HL-60/S4 treated with retinoic acid at 250 ng/mL for 4 days and 3 days (cell line): ENCODE data around the gene GMPPB.
"Not testable (repeated sequence)": the region's sequence is repeated elsewhere in the genome, so short reads cannot be mapped to it uniquely, and the experiment has no call there.

ENCODE experiments used
- in situ Hi-C: fragments of 300-500 bp; cut with MboI; formaldehyde crosslinking; loops from 2 replicates; pipeline ENCODE4 v1.7.0; 2022; ENCODE audit warnings: low sequenced_read_pairs

GMPPB gene

DNA sequence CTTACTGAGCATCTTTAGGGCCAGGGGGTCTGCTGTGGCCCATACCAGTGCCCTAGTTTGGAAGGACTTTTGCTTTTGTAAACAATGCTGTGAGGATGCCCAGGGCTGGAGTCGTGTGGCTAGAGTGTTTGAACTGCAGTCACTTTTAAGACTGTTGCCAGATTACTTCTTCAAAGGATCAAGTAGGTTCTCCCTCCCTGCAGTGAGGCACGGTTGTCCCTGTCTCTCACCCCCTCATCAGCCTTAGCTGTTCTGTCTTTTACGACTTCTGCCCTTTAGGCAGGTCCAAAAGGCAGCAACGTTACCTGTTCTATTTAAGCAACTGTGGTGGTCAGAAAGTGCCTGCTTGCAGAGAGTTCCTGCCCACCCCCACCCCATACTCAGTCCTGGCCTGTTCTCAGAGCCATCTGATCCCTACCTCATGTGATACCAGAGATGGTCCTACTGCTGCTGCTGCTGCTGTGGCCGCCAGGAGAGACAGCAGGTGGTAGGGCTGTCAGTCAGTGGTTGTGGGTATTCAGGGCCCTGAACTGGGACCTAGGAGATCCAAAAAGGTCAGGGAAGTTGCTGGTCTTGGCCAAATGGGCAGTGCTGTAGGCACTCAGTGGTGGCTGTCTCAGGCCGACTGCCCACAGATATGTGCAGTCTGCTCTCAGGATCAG, 29.2 kb downstream of the GMPPB start:
- in situ Hi-C loops = not testable (repeated sequence)

DNA sequence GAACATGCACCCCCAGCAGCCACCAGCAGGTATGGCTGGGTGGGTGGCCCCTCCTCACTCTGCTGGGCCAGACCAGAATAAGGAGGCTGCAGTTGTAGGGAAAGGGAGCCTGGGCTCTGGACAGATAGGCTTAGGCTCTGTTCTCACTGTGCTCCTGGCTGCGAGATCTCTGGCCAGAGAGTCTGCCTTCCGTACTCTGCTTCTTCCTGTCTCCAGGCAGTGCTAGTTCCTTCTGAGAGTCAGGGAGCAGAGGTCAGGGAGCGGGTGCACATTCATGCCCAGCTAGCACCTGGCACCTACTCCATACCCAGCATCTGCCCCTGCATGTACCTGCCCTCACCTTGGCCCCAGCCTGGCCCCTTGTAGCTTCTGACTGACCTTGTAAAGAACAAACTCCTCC, 32.3 kb downstream of the GMPPB start:
- in situ Hi-C loops = not testable (repeated sequence)

DNA sequence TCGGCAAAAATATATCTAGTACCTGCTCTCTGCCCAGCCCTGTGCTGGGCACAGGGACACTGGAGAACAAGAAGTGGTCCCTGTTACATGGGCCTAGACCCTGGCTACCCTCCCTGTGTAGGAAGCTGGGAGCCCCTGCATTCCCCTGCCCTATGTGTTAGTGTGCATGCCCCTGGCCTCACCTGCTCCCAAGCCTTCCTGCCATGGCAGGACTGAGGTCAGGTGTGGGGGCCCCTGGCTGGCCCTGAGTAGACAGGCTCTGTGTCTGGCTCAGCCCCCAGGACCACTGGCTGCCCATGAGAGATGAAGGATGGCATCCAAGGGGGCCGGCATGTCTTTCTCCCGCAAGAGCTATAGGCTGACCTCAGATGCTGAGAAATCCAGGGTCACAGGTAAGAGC, 32.9 kb downstream of the GMPPB start:
- in situ Hi-C loops = not testable (repeated sequence)

DNA sequence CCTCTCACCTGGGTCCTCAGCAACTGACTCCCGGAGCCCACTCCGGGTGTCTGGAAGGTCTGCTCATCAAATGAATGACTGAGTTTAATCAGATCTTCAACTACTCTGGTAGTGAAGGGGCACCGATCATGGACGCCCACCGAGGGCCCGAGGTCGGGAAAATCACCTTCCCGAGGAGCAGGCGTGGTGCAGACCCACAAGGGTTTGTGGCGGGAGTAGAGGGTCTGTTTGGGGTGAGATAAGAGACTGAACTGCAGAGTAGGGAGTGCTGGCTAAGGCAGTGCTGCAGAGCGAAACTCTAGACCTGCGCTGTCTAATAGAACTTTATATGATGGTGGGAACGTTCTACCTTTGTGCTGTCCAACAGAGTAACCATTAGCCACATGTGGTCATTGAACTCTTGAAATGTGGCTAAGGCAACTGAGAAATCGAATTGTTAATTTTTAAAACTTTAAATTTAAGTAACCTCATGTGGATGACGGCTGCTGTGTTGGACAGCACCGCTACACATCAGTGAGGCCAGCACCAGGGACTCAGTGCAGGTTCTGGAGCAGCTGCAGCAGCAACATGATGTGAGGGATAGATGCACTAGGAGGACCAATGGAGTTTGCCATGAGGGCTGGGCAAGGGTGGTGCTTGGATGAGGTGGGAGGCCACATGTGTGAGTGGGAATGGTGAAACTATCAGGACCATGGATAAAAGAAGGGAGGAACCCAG, 33.7 kb downstream of the GMPPB start:
- in situ Hi-C loops = not testable (repeated sequence)

DNA sequence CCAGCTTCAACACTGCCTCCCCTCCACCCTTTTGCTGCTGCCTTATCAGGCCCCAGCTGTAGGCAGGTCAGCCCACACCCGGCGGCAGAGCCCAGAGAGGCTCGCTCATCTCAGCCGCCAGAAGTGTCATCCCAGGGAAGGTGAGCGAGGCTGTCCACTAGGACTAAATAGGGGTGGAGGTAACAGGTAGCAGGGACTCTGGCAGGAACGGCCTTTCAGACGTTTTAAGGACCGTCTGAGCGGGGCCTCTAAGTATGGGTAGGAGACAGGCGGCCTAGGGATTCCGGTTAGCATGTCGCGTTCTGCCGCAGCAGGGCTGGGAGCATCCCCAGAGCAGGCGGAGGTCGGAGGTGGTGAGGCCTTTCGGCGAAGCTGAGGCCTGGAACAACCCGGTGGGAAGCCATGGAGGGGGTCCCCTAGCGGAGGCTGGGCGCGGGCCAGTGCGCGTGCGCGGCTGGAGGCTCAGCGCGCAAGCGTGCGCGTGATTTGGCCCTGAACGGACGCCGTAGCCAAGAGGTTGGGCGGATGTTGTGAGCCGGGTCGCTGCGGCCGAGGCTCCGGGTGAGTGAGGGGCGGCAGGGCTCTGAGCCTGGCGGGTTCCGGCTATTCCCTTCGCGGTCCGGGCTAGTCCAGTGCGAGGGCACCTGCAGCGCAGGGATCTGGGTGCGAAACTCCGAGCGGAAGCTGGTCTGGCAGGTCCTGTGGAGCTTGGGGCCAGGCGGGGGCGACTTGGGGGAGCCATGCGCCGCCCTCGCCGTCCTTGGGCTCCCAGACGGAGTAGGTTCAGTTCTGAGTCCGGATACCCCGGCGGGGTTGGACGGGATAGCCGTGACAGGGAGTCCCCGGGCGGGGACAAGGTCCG, 34.5 kb downstream of the GMPPB start, which contains the start of the genes MST1 and RNF123:
Gene MST1 (minus strand): TSS at position 429 of the 862 bp plus-strand sequence. CDS start 783 bp downstream, outside the sequence.
Gene RNF123 (plus strand): TSS at position 512 of the 862 bp plus-strand sequence. CDS start 1,609 bp downstream, outside the sequence.
- in situ Hi-C loops = no loop called here

DNA sequence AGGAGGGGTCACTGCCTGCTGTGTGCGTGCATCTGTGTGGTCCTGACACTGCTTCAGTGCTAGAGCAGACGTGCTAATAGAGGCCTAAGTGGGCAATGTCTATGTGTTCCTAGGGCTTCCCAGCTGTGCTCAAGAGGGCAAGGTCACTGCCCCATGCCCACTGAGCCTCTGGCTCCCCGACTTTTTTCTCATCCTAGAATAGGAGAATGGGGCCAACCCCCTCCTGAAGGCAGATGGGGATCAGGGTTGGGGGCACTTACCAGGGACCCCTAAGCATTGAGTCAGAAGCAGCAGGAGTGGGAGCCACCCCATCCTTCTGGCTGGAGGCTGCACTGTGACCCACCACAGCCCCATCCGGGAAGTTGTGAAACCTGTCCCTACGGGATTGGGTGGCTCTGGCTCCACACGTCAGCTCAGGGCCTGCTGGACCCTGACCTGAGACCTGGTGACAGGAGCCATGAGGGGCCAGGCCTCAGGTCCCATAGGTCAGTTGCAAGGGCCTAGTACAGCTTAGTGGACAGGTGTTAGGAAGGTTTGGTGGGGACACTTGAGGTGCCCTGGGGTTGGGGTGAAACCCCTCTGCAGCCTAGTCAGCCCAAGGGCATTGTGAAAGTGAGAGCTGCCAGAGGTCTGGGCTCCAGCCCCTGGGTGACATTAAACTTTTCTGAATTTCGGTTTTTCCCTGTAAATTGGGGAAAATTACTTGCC, 35.3 kb downstream of the GMPPB start:
- in situ Hi-C loops = not testable (repeated sequence)

DNA sequence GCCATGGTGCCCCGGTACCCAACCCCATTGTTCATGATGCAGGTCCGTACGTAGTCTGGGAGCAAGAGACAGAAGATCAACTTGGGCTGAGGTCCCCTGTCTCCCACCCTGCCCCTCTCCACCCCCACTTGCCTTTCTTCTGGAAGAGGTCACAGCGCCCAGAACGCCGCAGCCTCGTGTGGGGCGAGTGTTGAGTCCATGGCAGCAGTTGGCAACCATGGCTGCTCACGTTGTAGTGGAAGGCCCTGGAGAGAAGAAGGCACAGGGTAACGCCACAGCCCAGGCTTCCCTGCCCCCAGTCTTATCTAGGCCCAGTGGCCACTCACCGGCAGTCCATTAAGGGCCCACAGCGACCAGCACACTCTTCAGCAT, 36.3 kb downstream of the GMPPB start:
- in situ Hi-C loops = not testable (repeated sequence)

DNA sequence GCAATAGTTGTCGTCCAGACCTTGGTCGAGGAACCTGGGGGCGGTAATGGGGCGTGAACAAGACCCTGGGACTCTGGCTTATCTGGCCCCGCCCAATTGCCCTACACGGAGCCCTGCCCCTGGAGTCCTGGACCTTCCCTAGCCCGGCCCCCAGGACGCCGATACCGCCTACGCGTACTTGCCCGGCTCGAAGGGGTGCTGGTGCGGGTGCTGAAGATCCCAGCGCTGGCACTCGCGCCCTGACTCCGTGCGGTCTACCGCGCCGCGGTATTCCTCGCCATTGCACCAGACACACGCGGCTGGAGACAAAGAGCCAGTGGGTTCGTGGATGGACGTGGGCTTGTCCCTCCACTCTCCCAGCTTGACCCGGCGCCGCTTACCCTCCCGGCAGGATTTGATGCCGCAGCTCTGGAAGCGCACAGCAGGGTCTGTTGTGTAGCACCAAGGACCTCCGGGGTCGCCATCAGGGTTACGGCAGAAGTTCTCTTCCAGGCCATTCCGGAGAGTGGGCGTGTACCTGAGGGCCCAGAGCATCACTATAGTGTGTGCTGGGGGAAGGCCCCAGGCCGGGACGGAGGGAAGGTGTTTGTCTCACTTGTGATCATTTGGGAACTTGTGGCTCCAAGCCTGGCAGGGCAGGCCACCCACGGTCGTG, 36.9 kb downstream of the GMPPB start:
- in situ Hi-C loops = not testable (repeated sequence)

DNA sequence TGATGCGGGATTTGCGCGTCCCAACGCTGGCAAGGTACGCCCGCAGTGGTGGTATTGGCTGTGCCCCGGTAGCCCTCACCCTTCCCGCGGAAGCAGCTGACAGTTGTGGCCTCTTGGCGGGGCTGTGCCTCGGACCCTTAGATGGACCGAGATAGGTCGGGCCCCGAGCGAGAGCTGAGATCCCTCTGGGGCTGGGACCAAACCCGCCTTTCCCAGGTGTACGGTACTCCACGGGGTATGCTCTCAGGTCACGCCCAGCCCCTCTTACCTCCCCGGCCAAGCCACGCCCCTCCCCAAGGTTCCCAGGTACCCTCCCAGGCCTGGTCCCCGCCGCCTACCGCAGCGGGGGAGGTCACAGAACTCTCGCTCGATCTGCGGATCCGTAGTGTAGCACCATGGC, 37.4 kb downstream of the GMPPB start:
- in situ Hi-C loops = not testable (repeated sequence)

DNA sequence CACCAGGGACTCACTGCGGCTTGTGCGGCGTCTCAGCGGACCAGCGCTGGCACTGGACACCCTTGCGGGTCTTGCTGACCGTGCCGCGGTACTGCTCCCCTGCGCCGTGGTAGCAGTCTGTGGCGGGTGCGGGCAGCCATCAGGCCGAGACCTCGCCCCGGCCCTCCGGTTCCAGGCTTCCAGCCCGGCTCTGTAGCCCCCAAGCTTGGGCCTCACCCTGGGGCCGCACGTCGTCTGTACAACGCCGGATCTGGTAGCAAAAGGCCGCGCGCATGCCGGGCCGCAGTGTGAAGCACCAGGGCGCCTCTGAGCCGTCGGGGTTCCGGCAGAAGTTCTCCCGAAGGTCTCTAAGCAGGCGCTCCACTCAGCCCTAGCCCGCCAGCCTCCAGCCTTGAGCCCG, 37.9 kb downstream of the GMPPB start:
- in situ Hi-C loops = not testable (repeated sequence)

DNA sequence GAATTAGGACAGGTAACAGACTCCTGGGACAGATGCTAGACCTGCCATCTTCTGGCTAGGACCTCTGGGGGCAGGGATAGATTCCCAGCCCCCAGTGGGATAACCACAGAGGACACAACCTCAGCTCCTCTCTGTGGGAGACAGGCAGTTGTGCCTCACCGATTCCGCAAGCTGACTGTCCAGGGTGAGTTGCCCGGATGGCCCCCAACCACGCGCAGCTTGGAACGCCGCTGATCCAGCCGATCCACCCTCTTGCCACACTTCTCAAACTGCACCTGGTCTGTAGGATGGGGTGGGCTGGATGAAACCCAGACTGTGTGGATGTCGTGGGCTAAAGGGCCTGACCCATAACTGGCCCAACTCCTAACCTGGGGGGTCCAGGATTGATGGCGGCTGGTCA, 38.6 kb downstream of the GMPPB start:
- in situ Hi-C loops = not testable (repeated sequence)

DNA sequence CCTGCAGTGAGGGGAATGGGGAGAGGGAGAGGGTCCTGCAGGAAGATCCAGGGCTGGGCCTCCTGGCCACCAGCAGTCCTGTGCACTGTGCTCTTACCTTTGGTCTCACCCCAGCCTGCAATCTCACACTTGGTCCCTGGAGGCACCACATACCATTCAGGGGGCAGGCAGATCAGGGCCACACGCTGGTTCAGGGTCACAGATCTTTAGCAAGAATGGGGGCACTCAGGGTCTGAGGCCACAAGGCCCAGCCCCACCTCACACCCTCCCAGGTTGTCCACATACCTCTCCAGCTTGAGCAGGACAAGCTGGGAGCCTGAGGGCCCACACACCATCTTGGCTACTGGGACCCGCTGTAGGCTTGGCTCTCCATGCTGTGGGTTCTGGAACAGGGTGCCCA, 39.3 kb downstream of the GMPPB start:
- in situ Hi-C loops = not testable (repeated sequence)

DNA sequence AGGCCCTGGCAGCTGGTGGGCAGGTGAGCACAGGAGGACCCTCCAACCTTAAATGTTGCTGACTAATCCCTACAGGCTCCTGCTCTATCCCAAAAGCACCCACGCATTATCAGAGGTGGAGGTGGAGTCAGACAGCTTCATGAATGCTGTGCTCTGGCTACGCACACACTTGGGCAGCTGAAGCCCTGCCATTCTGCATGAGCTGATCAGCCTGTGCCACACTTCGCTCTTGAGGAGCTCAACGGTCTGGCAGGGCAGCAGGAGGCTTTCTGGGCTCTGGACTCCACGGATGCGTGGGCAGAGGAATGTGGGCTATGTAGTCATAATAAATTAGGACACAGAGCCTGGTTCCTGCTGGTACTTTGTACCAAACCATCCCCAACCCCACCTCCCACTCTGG, 40.6 kb downstream of the GMPPB start:
- in situ Hi-C loops = no loop called here

DNA sequence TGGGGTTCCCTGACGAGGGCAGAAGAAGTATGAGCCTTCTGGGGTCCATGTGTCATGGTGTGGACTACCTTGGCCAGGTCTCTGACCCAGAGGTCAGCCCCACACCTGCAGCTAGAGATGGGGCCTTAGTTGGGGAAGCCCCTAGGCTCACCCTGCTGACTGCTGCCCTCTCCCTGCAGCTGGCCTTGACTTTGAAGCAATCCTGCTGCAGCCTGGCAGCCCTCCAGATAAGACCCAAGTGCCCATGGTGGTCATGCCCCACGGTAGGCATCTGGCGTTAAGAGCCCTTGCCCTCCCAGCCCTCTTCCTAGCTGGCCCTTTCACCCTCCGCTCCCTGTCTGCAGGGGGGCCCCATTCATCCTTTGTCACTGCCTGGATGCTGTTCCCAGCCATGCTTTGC, 42.2 kb downstream of the GMPPB start:
- in situ Hi-C loops = no loop called here

DNA sequence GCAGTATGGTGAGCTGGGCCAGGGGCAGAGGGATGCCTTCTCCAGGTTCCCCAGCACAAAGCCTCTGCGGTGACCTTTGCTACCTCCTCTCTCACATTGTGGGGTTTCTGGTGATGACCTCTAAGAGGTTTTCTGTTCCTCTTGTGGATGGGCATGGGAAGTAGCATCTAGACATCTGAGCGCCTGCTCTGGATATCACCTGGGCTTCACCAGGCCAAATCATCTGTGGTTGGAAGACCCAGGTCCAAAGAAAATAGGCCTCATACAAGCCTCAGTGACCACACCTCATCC, 42.6 kb downstream of the GMPPB start:
- in situ Hi-C loops = no loop called here

DNA sequence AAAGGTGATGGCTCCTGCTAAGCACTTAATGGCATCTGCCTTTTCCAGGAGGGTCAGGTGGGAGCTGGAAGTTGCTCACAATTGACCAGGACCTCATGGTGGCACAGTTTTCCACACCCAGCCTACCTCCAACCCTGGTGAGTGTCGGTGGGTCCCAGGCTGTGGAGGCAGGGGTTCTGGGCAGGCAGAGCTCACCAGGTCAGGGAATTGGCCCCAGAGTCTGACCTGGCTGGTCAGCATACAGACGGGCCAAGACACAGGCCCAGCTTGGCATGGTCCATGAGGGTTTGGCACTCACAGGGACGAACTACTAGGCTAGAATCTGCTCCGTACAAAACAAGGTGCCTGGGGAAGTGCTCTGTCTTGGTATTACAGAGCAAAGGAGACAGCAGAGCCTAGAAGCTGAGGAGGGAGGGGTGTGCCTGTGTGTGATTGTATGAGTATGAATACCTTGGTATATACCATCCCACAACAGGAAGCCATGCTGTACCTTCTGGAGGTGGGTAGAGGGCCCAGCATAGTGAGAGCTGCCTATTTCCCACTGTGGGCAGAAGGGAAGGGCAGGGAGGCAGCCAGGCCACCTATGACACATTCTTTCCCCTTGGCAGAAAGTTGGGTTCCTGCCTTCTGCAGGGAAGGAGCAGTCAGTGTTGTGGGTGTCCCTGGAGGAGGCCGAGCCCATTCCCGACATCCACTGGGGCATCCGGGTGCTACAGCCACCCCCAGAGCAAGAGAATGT, 43.1 kb downstream of the GMPPB start:
- in situ Hi-C loops = no loop called here

DNA sequence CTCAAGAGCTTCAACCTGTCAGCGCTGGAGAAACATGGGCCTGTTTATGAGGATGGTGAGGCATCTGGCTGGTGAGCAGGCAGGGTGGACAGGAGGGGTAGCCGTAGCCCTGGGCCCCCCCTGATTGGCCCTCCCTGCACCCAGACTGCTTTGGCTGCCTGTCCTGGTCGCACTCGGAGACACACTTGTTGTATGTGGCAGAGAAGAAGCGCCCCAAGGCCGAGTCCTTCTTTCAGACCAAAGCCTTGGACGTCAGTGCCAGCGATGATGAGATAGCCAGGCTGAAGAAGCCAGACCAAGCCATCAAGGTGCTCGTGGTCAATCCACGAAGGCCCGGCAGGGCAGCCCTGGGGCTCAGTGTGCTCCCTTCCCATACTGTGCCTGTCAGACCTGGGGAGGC, 47.8 kb downstream of the GMPPB start:
- in situ Hi-C loops = no loop called here

DNA sequence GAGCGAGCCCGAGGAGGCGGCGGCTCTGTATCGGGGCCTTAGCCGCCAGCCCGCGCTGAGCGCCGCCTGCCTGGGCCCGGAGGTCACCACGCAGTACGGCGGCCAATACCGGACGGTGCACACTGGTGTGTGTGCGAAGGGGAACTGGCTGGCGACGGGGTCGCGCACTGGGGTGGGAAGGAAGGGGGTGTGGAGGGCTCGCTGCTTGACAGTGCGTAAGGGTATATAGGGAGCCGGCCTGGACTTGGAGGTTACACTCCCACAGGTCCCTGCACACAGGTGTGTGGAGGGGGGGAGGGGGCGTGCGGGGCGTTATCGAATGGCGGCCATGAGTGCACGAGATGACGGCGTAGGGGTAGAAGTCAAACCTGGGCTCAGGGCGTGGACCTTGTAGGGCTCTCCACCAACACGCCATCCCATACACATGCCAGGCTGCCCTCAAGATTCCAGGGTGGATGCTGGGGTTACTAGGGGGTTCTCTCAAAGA, 49.2 kb downstream of the GMPPB start:
- in situ Hi-C loops = no loop called here

DNA sequence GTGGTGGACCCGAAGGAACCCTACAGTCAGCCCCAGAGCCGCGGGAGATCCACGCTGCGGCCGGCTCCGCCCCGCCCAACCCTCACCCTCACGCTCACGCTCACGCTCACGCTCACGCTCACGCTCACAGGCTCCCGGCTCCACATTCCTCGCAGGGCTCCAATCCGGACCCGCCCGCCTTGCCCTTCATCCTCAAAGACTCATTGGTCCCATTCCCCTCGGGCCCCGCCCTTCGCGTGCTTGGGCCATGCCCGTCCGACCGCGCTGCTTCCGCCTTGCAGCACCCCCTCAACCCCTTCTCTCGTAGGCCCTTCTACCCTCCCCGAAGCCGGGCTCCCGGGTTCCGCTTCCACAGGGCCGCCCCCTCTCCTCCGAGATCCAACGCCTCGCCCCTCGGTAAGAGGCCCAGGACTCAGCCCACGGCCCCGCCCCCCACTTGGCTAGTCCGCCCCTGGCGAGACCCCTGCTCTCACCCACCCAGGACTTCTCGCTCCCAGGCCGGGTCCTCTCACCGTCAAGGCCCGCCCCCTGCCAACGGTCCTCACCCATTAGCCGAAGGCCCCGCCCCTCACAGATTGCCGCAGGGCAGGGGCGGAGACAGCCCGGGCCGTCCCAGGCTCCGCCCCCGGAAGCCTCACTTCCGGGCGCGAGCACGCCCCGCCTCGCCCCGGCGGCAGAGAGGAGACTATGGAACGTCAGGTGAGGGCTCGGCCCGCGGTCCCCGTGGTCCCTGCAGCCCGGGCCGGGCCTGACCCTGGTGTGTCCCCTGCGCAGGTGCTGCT, 49.8 kb downstream of the GMPPB start, which contains the start of gene APEH:
Gene APEH (plus strand): TSS at position 637 of the 782 bp plus-strand sequence. CDS start 51 bp downstream, at position 688.
- in situ Hi-C loops = no loop called here
